OCI-LY3 (cell line): ENCODE data around the gene PHF20.

Experiments used
- CTCF ChIP-seq: fragments of 200-600, 300-600 bp; sonication (generic); IDR thresholded peaks from 2 replicates; pipeline ENCODE4 v1.5.1; 2014; ENCODE audit warnings: antibody characterized with exemption, low read length, low read depth
- EZH2phosphoT487 ChIP-seq: fragments of 200-600 bp; shearing (Covaris generic); IDR thresholded peaks from 2 replicates; pipeline ENCODE4 v1.6.1; 2018; ENCODE audit warnings: antibody characterized with exemption, mixed run types, low read depth

- TF ChIP-seq CTCF (no peak), EZH2phosphoT487 (no peak)
These were observed 212.6 kb downstream of the PHF20 start for GRCh38 chr20:35984382-35984781.
